Sigmoid colon (tissue), 7 donors: ENCODE results near the gene TCP1. TPM values are rescaled to one million over a fixed set of nuclear protein-coding genes. Genes with fewer than 3 reads are reported as not detected.
"Not testable (repeated sequence)": the region's sequence is repeated elsewhere in the genome, so short reads cannot be mapped to it uniquely, and the experiment has no call there.

ENCODE experiments used
- DNase-seq: peaks from one replicate; pipeline ENCODE4 v3.0.0-alpha.2; 2019
- H3K27ac ChIP-seq, 4 donors: fragments of 200-600 bp; sonication (generic); one replicate each; pipeline ENCODE4 v1.5.1; 2016 to 2019; ENCODE audit warnings: mild to moderate bottlenecking in 1 of 4
- H3K27me3 ChIP-seq, 3 donors: fragments of 200-600 bp; sonication (generic); one replicate each; pipeline ENCODE4 v1.5.1; 2019; ENCODE audit warnings: mild to moderate bottlenecking in 1 of 3
- H3K36me3 ChIP-seq, 4 donors: fragments of 200-600 bp; sonication (generic); one replicate each; pipeline ENCODE4 v1.5.1; 2016 to 2019
- H3K4me1 ChIP-seq, 4 donors: fragments of 200-600 bp; sonication (generic); one replicate each; pipeline ENCODE4 v1.5.1; 2017 to 2019
- H3K4me3 ChIP-seq, 4 donors: fragments of 200-600 bp; sonication (generic); one replicate each; pipeline ENCODE4 v1.5.1; 2017 to 2019; ENCODE audit warnings: mild to moderate bottlenecking in 2 of 4, moderate library complexity in 1 of 4
- H3K9me3 ChIP-seq, 4 donors: fragments of 200-600 bp in 3 of 4; sonication (generic) in 3 of 4; one replicate each; pipeline versions ENCODE4 v1.5.1 to v1.6.1; 2013 to 2019
- CTCF ChIP-seq, 4 experiments: fragments of 450-650 bp in 3 of 4; fragments of 200-600 bp in 1 of 4; IDR thresholded peaks; one replicate each; pipeline ENCODE4 v1.5.1; 2016 to 2019; ENCODE audit warnings: antibody characterized with exemption in 4 of 4, mild to moderate bottlenecking in 3 of 4, moderate library complexity in 2 of 4
- EP300 ChIP-seq, 4 donors: sonication (generic); formaldehyde crosslinking; IDR thresholded peaks; one replicate each; pipeline ENCODE4 v1.6.1; 2017; ENCODE audit warnings: antibody characterized with exemption in 4 of 4
- POLR2A ChIP-seq, 2 donors: fragments of 450-650 bp; IDR thresholded peaks; one replicate each; pipeline ENCODE4 v1.6.1; 2016; ENCODE audit warnings: antibody characterized with exemption in 2 of 2, mild to moderate bottlenecking in 2 of 2, moderate library complexity in 2 of 2
- POLR2AphosphoS5 ChIP-seq, 4 donors: sonication (generic); formaldehyde crosslinking; IDR thresholded peaks; one replicate each; pipeline ENCODE4 v1.6.1; 2017; ENCODE audit warnings: antibody characterized with exemption in 4 of 4
- WGBS, 2 donors: extraction: QIAGEN DNeasy Blood & Tissue Kit; methylation state at CpG; one replicate each; pipeline ENCODE4 v1.1.7; 2013; 5-methylcytosine and 5-hydroxymethylcytosine counted together
- intact Hi-C: fragments of 100-400 bp; cut with DNase I; formaldehyde crosslinking; loops from one replicate; pipeline ENCODE4 v1.15.1; 2023
- polyA plus RNA-seq, 3 donors: library from polyadenylated mRNA; stranded (reverse); fragments of 200-250 nt; gene quantifications; one replicate each; pipeline ENCODE4 v1.2.3, GENCODE V29; 2013
- total RNA-seq, 4 donors: library from RNA; depleted of rRNA; stranded (reverse); fragments of >200 nt; gene quantifications; one replicate each; pipeline ENCODE4 v1.1.0, GENCODE V29; 2016
- donor health status: healthy with polysubstance abuse.
- donor health status: Bipolar disorder and iron deficiency.
- donor health status: healthy.

Gene TCP1
- total and polyA plus RNA-seq, 7 donors, result 88.9 to 130 (median 119) TPM

- Histone ChIP-seq H3K9me3 (no peaks in the 10 kb centered on the region), H3K27me3 (no peaks in the 10 kb centered on the region), H3K36me3 (no peaks in the 10 kb centered on the region), H3K27ac (no peak overlapping the region), H3K4me1 (no peaks in the 10 kb centered on the region), H3K4me3 (no peak overlapping the region)
- intact Hi-C loops, result no loop called here
- WGBS, 2 donors, result 89 to 93% methylated on average over 23 of the region's 23 CpGs
- no peak for DNase-seq
- TF ChIP-seq EP300 (IDR thresholded peaks at IDR 0.05) (no peak), POLR2A (IDR thresholded peaks at IDR 0.05) (no peak), CTCF (IDR thresholded peaks at IDR 0.05) (no peak)
Observed at GRCh38 chr6:159817951-159818739, 28.7 kb upstream of the TCP1 start.

GRCh38 chr6:159816775-159817174, 27.4 kb upstream of the TCP1 start:
- H3K4me1 ChIP-seq, H3K9me3 ChIP-seq, H3K4me3 ChIP-seq, H3K27me3 ChIP-seq, H3K27ac ChIP-seq, intact Hi-C loops, DNase-seq, H3K36me3 ChIP-seq: not testable (repeated sequence)
- 23 to 67% methylated on average over 3 of the region's 3 CpGs for WGBS, 2 donors

- no peaks in the 10 kb centered on the region for H3K36me3 ChIP-seq
Observed at GRCh38 chr6:159815410-159815809, 26.0 kb upstream of the TCP1 start.

GRCh38 chr6:159813781-159814180, 24.4 kb upstream of the TCP1 start:
- no peaks in the 10 kb centered on the region for H3K4me1 ChIP-seq
- TF ChIP-seq POLR2A (IDR thresholded peaks at IDR 0.05) (no peak), EP300 (IDR thresholded peaks at IDR 0.05) (no peak), CTCF (IDR thresholded peaks at IDR 0.05) (no peak), POLR2AphosphoS5 (IDR thresholded peaks at IDR 0.05) (no peak)
- no peaks in the 10 kb centered on the region for H3K9me3 ChIP-seq
- H3K4me3 ChIP-seq, result no peak overlapping the region
- intact Hi-C loops, result no loop called here
- WGBS, 2 donors, result 90 to 91% methylated on average over 9 of the region's 9 CpGs
- H3K27me3 ChIP-seq, result no peaks in the 10 kb centered on the region
- no peaks in the 10 kb centered on the region for H3K36me3 ChIP-seq
- no peak for DNase-seq
- no peak overlapping the region for H3K27ac ChIP-seq

More at GRCh38 chr6:159815410-159815809, 26.0 kb upstream of the TCP1 start:
- Histone ChIP-seq H3K27ac (no peak overlapping the region), H3K4me3 (no peak overlapping the region), H3K4me1 (no peaks in the 10 kb centered on the region), H3K9me3 (no peaks in the 10 kb centered on the region), H3K27me3 (no peaks in the 10 kb centered on the region)
- DNase-seq, result no peak
- intact Hi-C loops, result no loop called here
- 83 to 87% methylated on average over 6 of the region's 6 CpGs for WGBS, 2 donors
- no peak for TF ChIP-seq EP300 (IDR thresholded peaks at IDR 0.05)
- TF ChIP-seq CTCF (IDR thresholded peaks at IDR 0.05), result no peak
- TF ChIP-seq POLR2AphosphoS5 (IDR thresholded peaks at IDR 0.05), result no peak
- TF ChIP-seq POLR2A (IDR thresholded peaks at IDR 0.05), result no peak

GRCh38 chr6:159809149-159809548, 19.7 kb upstream of the TCP1 start:
- TF ChIP-seq CTCF (IDR thresholded peaks at IDR 0.05), result no peak
- no peak for TF ChIP-seq POLR2AphosphoS5 (IDR thresholded peaks at IDR 0.05)
- no peak for TF ChIP-seq EP300 (IDR thresholded peaks at IDR 0.05)
- no peak for TF ChIP-seq POLR2A (IDR thresholded peaks at IDR 0.05)
- H3K36me3 ChIP-seq, result peaks cover 0 to 4% (median 0%) of the 10 kb centered on the region in 4 donors
- H3K4me1 ChIP-seq, result no peaks in the 10 kb centered on the region
- no peak overlapping the region for H3K4me3 ChIP-seq
- H3K27me3 ChIP-seq, result no peaks in the 10 kb centered on the region
- intact Hi-C loops, result no loop called here
- H3K9me3 ChIP-seq, result no peaks in the 10 kb centered on the region
- DNase-seq, result no peak
- no peak overlapping the region for H3K27ac ChIP-seq
- 88 to 96% methylated on average over 4 of the region's 4 CpGs for WGBS, 2 donors
